ENCODE measurements around the gene CD247.

DNA sequence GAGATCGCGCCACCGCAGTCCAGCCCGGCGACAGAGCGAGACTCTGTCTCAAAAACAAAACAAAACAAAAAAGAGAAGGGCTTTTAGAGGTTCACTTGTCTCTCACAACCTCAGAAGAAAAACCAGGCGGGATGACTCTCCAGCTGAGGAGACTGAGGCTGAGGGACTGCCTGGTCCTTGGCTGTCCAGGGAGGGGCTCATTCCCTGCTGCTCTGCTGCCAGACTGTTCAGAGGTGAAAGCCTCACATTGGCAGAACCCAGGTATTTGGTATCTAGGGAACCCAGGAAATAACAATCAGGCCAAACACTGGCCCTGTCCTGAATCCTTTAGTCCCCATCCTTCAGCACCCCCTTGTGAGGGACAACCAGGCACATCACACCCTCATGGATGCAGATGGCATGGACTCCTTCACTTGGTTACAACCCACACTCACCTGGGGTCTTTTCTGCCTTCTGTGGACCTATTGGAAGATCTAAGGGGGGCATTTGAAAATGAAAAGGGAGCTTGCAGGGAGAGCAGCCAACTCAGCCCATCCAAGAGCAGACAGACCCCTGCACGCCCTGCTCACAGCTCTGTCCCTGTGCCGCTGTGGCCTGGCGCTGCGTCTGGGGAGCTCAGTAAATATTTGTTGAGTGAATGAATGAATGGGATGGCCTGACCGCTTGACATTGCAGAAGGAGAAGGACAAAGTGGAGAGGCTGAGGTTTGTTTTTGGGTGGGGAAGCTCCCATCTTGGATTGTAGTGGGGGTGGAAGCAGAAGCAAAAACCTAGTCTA is 33.4 kb downstream of the CD247 start:
- TF ChIP-seq, protein P1, sequence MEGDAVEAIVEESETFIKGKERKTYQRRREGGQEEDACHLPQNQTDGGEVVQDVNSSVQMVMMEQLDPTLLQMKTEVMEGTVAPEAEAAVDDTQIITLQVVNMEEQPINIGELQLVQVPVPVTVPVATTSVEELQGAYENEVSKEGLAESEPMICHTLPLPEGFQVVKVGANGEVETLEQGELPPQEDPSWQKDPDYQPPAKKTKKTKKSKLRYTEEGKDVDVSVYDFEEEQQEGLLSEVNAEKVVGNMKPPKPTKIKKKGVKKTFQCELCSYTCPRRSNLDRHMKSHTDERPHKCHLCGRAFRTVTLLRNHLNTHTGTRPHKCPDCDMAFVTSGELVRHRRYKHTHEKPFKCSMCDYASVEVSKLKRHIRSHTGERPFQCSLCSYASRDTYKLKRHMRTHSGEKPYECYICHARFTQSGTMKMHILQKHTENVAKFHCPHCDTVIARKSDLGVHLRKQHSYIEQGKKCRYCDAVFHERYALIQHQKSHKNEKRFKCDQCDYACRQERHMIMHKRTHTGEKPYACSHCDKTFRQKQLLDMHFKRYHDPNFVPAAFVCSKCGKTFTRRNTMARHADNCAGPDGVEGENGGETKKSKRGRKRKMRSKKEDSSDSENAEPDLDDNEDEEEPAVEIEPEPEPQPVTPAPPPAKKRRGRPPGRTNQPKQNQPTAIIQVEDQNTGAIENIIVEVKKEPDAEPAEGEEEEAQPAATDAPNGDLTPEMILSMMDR (conservative IDR thresholded peaks at IDR 0.05; ENCODE audit: low read depth, low read length), result no peak
- no peak for TF ChIP-seq POLR2A (IDR thresholded peaks at IDR 0.05; ENCODE audit: low read depth, low read length)
- no peak for TF ChIP-seq BHLHE40 (IDR thresholded peaks at IDR 0.05; ENCODE audit: low read depth, low read length)
